Neural crest cell (in vitro differentiated cells): ENCODE measurements around the gene PKLR. TPM values are rescaled to one million over a fixed set of nuclear protein-coding genes. Genes with fewer than 3 reads are reported as not detected.

ENCODE experiments used
- DNase-seq: peaks from one replicate; pipeline ENCODE4 v3.0.0; 2021; ENCODE audit warnings: low read depth, mixed read lengths, low spot score
- H3K27ac Mint-ChIP-seq: one replicate; pipeline ENCODE4 v1.8.0; 2021; ENCODE audit warnings: mild to moderate bottlenecking, mixed read lengths; ENCODE audit not compliant: unreplicated experiment
- H3K27me3 Mint-ChIP-seq: 2 replicates; pipeline ENCODE4 v1.8.0; 2021; ENCODE audit warnings: low read depth, mild to moderate bottlenecking, mixed read lengths
- H3K36me3 Mint-ChIP-seq: 2 replicates; pipeline ENCODE4 v1.8.0; 2021; ENCODE audit warnings: low read depth, mild to moderate bottlenecking, mixed read lengths
- H3K4me1 Mint-ChIP-seq: 2 replicates; pipeline ENCODE4 v1.8.0; 2021; ENCODE audit warnings: mixed read lengths
- H3K4me3 Mint-ChIP-seq: one replicate; pipeline ENCODE4 v1.8.0; 2021; ENCODE audit warnings: mild to moderate bottlenecking, mixed read lengths
- H3K9me3 Mint-ChIP-seq: 2 replicates; pipeline ENCODE4 v1.8.0; 2021; ENCODE audit warnings: mixed read lengths
- microRNA-seq: library from miRNA; unstranded; fragments of <30 nt; microRNA quantifications from one replicate; pipeline ENCODE4, GENCODE V29; 2020
- total RNA-seq: library from RNA; stranded (reverse); gene quantifications from 2 replicates; pipeline ENCODE4 v1.2.1, GENCODE V29; 2021
- TF ChIP-seq, protein P1 (sequence below): fragments of 200-600 bp; sonication (generic); conservative IDR thresholded peaks from 2 replicates; pipeline ENCODE4 v1.5.0; 2021; ENCODE audit warnings: antibody characterized with exemption, mild to moderate bottlenecking

Gene PKLR
- total RNA-seq, 1 donor from 2014 or later: not detected

DNA sequence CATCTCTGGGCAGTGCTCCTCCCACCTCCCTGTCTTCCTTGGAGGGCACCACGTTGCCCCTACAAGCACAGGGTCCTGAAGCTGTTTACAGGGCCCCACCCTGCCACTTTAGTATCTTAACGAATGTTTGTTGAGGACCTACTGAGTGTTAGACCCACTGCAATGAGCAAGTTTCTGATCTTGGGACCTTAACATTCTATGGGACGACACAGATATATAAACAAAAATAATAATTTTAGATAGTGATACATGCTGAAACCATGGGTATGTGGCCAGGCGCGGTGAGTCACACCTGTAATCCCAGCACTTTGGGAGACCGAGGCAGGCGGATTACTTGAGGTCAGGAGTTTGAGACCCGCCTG is 56.1 kb downstream of the PKLR start:
- peak overlapping the region; percentile 76 for H3K4me3 Mint-ChIP-seq

DNA sequence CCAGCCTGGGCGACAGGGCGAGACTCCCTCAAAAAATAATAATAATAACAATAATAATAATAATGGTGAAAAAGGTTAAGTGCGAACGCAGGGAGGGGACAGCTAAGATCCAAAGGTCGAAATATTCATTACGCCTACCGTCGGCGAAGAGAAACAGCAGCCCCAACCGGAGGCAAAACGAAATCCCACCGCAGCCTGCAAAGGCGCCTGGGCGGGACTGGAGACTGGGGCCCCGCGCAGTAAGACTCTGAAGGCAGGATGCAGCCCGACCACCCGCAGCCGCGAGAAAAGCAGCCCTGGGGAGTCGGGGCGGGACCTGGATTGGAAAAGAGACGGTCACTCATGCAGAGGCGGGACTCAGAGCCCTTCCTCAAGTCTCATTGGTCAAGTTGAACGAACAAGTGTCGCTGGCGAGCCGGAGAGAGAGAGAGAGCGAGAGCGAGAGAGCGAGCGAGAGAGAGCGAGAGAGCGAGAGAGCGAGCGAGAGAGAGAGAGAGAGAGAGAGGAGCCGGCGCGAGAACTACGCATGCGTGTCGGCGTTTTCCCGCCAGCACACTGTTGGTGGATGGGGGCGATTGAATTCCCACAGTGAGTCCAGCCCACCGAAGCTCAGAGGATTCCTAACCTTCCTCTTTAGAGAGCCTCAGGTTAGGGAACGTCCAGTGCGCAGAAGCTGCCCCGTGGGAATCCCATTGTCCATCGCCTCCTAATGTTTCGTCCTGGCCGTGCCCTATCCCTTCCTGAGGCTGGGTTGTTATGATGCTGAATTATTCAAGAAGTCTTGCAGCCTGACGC is 56.7 kb downstream of the PKLR start:
- Mint-ChIP-seq H3K27me3 (no peaks in the 10 kb centered on the region), H3K36me3 (peaks cover 8% of the 10 kb centered on the region), H3K9me3 (no peaks in the 10 kb centered on the region), H3K27ac (peak overlapping the region; percentile 14), H3K4me1 (peaks cover 42% of the 10 kb centered on the region), H3K4me3 (peak overlapping the region; percentile 76)
- TF ChIP-seq, protein P1, sequence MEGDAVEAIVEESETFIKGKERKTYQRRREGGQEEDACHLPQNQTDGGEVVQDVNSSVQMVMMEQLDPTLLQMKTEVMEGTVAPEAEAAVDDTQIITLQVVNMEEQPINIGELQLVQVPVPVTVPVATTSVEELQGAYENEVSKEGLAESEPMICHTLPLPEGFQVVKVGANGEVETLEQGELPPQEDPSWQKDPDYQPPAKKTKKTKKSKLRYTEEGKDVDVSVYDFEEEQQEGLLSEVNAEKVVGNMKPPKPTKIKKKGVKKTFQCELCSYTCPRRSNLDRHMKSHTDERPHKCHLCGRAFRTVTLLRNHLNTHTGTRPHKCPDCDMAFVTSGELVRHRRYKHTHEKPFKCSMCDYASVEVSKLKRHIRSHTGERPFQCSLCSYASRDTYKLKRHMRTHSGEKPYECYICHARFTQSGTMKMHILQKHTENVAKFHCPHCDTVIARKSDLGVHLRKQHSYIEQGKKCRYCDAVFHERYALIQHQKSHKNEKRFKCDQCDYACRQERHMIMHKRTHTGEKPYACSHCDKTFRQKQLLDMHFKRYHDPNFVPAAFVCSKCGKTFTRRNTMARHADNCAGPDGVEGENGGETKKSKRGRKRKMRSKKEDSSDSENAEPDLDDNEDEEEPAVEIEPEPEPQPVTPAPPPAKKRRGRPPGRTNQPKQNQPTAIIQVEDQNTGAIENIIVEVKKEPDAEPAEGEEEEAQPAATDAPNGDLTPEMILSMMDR: peak; percentile 56
- DNase-seq: peak; percentile 93

More for the DNA sequence above, 56.1 kb downstream of the PKLR start:
- Mint-ChIP-seq H3K36me3 (peaks cover 8% of the 10 kb centered on the region), H3K27me3 (no peaks in the 10 kb centered on the region), H3K4me1 (peaks cover 42% of the 10 kb centered on the region), H3K27ac (peak overlapping the region; percentile 14), H3K9me3 (no peaks in the 10 kb centered on the region)
- TF ChIP-seq, protein P1: no peak
- DNase-seq: no peak

DNA sequence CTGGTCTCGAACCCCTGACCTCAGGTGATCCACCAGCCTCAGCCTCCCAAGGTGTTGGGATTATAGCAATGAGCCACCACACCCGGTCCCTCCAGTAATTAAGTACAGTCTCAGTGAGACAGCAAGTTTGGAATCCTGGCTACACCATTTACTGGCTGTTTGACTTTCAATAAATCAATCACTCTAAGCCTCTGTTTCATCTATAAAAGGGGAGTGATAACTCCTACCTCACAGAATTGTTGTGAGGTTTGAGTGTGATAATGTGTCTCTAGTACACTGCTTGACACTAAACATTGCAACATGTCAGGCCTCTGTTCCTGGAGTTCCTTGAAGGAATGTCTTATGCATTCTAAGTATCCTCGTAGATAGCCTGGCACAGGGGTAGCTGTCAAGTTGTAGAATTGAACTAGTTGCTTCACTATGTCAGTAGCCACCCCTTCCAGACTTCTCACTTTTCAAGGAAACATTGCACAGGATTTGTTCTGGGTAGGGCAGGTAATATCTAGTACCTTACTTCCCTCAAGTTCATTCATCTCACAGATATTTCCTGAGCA is 58.4 kb downstream of the PKLR start:
- peak overlapping the region; percentile 76 for H3K4me3 Mint-ChIP-seq
- no peak for DNase-seq
- H3K9me3 Mint-ChIP-seq: no peaks in the 10 kb centered on the region
- peaks cover 8% of the 10 kb centered on the region for H3K36me3 Mint-ChIP-seq
- TF ChIP-seq, protein P1: no peak
- H3K27me3 Mint-ChIP-seq: no peaks in the 10 kb centered on the region
- H3K27ac Mint-ChIP-seq: peak overlapping the region; percentile 90
- peaks cover 42% of the 10 kb centered on the region for H3K4me1 Mint-ChIP-seq

DNA sequence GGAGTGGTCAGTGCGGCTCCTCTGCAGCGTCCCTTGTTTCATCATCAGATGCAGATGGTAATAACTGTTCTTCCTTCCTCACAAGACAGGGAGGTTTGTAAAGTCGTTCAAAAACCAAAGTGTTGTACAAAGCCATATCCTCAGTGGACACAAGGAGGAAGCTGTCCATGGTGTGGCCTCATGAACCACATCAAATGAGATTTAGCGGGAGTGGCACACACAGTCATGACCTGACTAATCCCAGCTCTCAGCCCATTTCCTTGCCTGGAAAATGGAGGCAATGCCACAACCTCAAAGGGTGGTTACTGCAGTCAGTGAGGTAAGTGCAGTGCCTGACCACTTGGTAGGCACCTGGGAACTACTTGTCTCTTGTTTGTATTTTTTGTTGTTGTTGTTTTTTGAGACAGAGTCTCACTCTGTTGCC is 59.4 kb downstream of the PKLR start:
- no peaks in the 10 kb centered on the region for H3K27me3 Mint-ChIP-seq

DNA sequence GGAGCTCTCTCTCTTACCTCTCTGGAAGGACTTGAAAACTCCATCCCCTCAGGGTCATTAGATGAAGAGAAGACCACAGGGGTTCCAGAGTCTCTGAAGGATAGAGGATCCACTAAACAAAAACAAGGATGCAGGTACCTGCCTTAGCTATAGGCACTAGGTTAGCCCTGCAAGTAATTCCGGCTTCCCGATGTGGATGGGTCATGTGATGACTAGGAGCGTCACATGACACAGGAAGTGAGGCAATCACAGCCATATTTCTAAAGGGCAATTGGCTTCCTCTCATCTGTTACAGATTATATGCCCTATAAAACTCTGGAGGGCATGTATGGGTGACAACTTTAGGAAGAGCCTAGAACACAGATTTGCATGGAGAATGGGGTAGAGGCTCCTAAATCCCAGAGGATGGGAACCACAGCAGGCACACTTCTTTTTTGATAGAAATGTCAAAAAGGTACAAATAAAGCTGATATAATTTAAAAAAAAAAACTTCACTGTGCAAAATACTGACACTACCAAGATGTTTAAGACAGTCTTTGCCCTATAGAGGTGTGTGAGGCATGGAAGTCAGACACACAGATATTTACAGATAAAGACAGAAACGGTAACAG is 60.1 kb downstream of the PKLR start:
- peak; percentile 50 for DNase-seq
- no peaks in the 10 kb centered on the region for H3K27me3 Mint-ChIP-seq
- TF ChIP-seq, protein P1: no peak
- peak overlapping the region; percentile 81 for H3K4me3 Mint-ChIP-seq
- H3K36me3 Mint-ChIP-seq: peaks cover 7% of the 10 kb centered on the region
- no peaks in the 10 kb centered on the region for H3K9me3 Mint-ChIP-seq
- H3K4me1 Mint-ChIP-seq: peaks cover 41% of the 10 kb centered on the region
- peak overlapping the region; percentile 4 for H3K27ac Mint-ChIP-seq

More for the DNA sequence above, 59.4 kb downstream of the PKLR start:
- Mint-ChIP-seq H3K27ac (peak overlapping the region; percentile 51), H3K9me3 (no peaks in the 10 kb centered on the region), H3K4me3 (peak overlapping the region; percentile 81), H3K36me3 (peaks cover 8% of the 10 kb centered on the region), H3K4me1 (peaks cover 42% of the 10 kb centered on the region)
- TF ChIP-seq, protein P1: no peak
- DNase-seq: no peak

Small RNA genes within 50 kb of the gene (microRNA-seq; reads per million reads assigned to microRNA genes)
- not detected for gene MIR555

Other genes starting within 250 kb of the PKLR start
- 26.4 and 28.5 TPM in 2 replicates for gene EFNA4, start 237.7 kb downstream of the PKLR start, total RNA-seq
- gene EFNA3, start 222.6 kb downstream of the PKLR start, total RNA-seq: 5.6 and 6.6 TPM in 2 replicates
- gene EFNA1, start 173.6 kb downstream of the PKLR start, total RNA-seq: 0.50 and 0.77 TPM in 2 replicates
- gene SLC50A1, start 165.6 kb downstream of the PKLR start, total RNA-seq: 23.2 and 25.1 TPM in 2 replicates
- gene DPM3, start 160.9 kb downstream of the PKLR start, total RNA-seq: 77.7 and 80.0 TPM in 2 replicates
- gene KRTCAP2, start 128.1 kb downstream of the PKLR start, total RNA-seq: 125 and 152 TPM in 2 replicates
- gene TRIM46, start 127.6 kb downstream of the PKLR start, total RNA-seq: 9.8 and 10.0 TPM in 2 replicates
- 21.4 TPM in 2 replicates for gene THBS3, start 93.5 kb downstream of the PKLR start, total RNA-seq
- gene MTX1, start 92.7 kb downstream of the PKLR start, total RNA-seq: 36.0 and 38.3 TPM in 2 replicates
- gene ENTREP3, start 46.0 kb downstream of the PKLR start, total RNA-seq: 93.1 and 94.3 TPM in 2 replicates
- gene SCAMP3, start 39.1 kb downstream of the PKLR start, total RNA-seq: 68.9 and 75.3 TPM in 2 replicates
- gene CLK2, start 27.9 kb downstream of the PKLR start, total RNA-seq: 101 and 104 TPM in 2 replicates
- 20.8 and 22.4 TPM in 2 replicates for gene HCN3, start 24.0 kb downstream of the PKLR start, total RNA-seq
- gene FDPS, start 7.4 kb upstream of the PKLR start, total RNA-seq: 665 and 693 TPM in 2 replicates
- 55.2 and 56.6 TPM in 2 replicates for gene RUSC1, start 19.5 kb upstream of the PKLR start, total RNA-seq